T-helper 2 cell treated with Interferon-gamma antibody and Interleukin-4, amounts not matched to agents 100 ng/mL and 5 ng/mL, for 36 hours (primary cell): Measurements from ENCODE around the gene EEF1AKMT4. TPM values are rescaled to one million over a fixed set of nuclear protein-coding genes. Genes with fewer than 3 reads are reported as not detected.
"Not testable (repeated sequence)": the region's sequence is repeated elsewhere in the genome, so short reads cannot be mapped to it uniquely, and the experiment has no call there.

Experiments used
- intact Hi-C: fragments of 100-400 bp; cut with micrococcal nuclease; formaldehyde crosslinking; loops from one replicate; pipeline ENCODE4 v1.15.1; 2023
- total RNA-seq: library from RNA; stranded (reverse); gene quantifications from 2 replicates; pipeline ENCODE4 v1.2.3, GENCODE V29; 2022

The EEF1AKMT4 gene
- total RNA-seq, 1 donor from 2014 or later, result 6.4 TPM

DNA sequence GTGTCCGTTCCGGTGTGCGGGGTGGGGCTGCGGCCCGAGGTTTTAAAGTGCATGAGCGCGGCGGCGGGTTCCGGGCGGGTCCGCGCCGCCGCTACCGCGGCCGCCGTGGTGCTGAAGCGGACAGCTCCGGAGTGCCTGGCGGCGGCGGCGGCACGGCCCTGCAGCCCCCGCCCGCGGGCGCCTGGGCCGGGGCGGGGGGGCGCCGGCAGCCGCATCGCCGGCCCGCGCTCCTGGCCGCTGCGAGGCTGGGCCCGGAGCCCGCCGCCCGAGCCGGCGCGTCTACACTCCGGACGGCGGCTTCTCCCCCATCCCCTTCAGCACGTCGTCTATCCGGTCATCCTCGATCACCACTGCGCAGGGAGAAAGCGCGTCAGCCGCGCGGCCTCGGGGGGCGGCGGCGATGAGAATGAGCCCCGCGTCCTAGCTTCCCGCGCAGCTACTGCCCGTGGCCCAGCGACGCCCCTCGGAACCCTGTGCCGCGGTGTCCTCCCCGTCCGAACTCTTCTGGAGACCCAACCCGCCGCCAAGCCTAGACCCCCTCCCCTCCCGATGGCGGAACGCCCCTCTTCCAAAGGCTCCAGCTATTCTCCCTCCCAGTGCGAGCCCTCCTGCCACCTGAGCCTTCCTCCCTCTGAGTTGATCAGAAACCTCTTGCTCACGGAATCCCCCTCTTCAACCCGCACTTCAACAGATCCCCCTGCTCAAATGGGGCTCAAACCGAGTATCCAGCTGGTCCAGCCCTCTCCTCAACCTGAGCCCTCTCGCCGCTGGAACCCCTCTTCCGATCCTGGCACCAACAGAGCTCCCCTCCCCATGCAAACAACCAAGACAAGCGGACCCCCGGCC, 10.6 kb downstream of the EEF1AKMT4 start:
- intact Hi-C loops, result loop anchor here (2.0 kb wide), 1 partner anchor 39 kb away; the partner anchor contains the start of gene PSMD2

DNA sequence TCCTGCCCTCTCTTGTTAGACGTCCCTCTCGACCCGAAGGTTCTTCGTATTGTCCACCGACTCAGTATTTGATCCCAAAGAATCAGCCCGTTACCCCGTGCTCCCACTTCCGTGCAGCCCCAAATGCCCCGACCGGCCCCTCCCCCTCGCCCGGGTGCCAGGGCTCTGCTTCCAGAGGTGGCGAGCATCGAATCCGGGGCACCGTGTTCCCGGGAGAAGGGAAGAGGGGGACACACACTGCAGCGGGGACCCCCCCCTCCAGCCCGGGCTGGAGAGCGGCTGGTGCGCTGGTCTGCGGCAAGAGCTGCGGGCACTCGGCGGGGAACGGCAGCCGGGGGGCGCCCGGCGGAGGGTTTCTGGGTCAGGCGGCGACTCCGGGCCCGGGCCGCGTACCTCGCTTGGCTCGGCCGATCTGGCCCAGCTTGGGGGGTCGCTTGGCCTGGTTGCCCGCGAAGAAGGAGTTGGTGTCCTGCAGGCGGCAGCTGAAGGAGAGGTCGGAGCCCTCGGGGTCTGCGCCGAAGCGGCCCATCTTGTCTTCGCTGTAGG, 11.3 kb downstream of the EEF1AKMT4 start:
- intact Hi-C loops, result loop anchor here (1.0 to 2.0 kb wide), 2 partner anchors 10 to 38 kb away; partner anchors contain the start of gene PSMD2

DNA sequence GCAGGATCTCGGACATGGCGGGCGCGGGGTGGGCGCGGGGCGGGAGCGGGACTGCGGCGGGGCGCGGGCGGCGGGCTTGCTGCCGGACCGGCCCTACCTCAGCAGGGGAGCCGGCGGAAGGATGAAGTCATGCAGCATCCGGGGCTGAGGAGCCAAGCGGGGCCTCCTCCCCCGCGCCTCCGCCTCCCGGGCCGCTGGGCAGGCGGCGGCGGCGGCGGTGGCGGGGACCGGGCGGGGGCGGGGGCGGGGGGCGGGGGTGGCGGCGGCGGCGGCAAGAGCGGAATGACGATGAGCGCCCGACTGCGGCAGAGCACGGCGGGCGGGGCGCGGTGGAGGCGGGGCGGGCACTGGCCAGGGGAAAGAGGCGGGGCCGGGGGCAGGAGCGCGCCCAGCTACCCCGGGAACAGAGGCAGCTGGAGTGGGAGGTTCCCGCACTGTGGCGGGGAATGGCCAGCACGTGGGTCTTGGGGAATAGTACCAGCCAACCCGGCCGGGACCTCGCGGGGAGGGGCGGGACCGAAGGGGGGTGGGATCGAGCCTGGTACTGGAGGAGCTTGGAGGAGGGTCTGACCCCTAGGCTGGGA, 11.9 kb downstream of the EEF1AKMT4 start, which contains the start of gene CAMK2N2:
TSS of gene CAMK2N2 (minus strand) at position 284 of the 584 bp plus-strand sequence. CDS start at position 16, 268 bp downstream.
- intact Hi-C loops, result loop anchor here (1.0 to 2.0 kb wide), 2 partner anchors 11 to 37 kb away; partner anchors contain the start of gene PSMD2

DNA sequence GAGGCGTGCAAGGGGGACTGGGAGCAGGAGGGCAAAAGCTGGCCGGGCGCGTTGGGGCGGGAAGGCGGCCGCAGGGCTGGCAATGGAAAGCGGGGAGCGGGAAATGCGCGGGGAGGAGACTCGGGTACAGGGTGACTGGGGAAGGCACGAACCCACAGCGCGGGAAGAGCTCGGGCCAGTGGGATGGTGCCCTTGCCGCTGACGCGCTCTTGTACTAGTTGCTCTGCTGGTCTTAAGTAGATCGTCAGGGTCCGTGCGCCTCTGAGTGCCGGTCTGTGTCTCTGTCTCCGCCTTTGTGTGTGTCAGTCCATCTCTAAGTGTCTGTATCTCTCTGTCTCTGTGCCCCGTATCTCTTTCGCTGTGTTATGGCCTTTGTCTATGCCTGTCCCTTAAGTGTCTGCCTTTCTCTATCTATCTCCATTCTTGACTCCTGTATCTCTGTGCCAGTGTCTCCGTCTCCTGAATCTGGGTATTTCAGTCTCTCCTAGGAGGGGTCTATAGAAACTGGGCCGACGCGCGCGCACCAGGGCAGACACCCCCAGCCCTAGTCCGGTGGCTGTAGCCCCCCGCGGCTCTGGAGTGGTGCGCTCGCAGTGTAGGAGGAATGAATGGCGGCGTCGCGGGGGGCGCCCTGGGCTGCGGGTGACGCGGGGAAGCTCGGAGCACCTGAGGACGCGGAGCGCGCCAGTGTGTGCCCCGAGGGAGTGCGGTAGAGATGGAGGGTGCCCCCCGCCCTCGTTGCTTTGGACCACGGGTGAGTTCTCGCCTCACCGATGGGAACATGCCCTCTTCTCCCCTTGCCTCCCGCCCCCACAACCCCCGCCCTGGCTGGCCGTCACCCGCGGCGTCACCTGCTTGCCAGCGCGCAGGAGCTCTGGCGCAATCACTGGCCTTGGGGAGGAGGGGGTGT, 12.6 kb downstream of the EEF1AKMT4 start:
- intact Hi-C loops, result loop anchor here (1.0 to 2.0 kb wide), 2 partner anchors 12 to 37 kb away; partner anchors contain the start of gene PSMD2

DNA sequence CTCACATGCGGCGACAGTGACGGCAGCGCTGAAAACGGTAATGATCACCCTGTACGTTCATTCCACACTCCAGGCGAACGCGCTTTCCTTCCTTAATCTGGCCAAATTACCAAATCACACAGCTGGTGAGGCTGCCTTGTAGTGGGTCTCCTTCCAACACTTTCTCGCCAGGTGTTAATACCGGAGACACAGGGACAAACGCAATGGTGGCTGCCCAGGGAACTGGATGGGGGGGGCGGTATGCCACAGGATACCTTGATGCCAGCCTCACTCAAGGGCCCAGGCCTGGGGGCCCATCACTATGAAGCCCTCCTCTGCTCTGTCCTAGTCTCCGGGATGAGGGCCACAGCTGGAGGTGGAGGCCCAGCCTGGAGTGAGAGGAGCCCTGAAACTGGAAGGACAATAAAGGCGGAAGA, 13.3 kb downstream of the EEF1AKMT4 start:
- intact Hi-C loops, result no loop called here

DNA sequence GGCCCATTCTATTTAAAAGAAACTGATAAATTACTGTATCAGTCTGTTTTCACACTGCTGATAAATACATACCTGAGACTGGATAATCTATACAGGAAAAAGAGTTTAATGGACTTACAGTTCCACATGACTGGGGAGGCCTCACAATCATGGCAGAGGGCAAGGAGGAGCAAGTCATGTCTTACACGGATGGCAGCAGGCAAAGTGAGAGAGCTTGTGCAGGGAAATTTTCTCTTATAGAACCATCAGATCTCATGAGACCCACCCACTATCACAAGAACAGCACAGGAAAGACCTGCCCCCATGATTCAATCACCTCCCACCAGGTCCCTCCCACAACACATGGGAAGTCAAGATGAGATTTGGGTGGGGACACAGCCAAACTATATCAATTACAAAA, 17.8 kb downstream of the EEF1AKMT4 start:
- intact Hi-C loops, result not testable (repeated sequence)

DNA sequence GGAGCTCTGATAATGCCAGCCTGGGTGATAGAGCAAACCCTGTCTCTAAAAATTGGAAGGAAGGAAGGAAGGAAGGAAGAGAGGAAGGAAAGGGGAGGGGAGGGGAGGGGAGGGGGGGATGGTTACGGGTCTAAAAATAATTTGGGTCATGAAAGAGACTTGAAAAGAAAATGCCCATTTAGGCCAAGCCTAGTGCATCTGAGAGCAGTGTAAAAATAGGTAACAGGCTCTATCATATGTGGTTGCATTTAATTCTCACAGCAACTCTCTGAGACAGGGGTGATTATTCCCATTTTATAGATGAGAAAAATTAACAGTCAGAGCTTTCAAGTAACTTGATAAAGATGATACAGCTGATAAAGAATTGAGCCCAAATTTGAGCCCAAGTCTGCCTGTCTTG, 22.8 kb downstream of the EEF1AKMT4 start:
- intact Hi-C loops, result no loop called here

DNA sequence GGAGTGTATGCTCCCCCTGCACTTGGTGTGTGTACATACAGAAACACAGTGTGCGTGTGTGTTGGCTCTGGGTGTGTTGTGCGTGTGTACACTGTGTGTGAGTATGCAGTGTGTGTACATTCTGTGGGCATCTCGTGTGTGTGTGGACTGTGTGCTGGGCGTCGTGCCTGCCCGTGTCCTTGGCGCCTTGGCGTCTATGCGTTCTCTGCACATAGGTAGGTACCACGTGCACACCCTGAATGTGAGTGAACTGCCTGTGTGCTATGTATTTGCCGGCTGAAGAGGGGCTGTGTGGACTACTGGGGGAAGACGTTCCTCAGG, 25.9 kb downstream of the EEF1AKMT4 start:
- intact Hi-C loops, result no loop called here

DNA sequence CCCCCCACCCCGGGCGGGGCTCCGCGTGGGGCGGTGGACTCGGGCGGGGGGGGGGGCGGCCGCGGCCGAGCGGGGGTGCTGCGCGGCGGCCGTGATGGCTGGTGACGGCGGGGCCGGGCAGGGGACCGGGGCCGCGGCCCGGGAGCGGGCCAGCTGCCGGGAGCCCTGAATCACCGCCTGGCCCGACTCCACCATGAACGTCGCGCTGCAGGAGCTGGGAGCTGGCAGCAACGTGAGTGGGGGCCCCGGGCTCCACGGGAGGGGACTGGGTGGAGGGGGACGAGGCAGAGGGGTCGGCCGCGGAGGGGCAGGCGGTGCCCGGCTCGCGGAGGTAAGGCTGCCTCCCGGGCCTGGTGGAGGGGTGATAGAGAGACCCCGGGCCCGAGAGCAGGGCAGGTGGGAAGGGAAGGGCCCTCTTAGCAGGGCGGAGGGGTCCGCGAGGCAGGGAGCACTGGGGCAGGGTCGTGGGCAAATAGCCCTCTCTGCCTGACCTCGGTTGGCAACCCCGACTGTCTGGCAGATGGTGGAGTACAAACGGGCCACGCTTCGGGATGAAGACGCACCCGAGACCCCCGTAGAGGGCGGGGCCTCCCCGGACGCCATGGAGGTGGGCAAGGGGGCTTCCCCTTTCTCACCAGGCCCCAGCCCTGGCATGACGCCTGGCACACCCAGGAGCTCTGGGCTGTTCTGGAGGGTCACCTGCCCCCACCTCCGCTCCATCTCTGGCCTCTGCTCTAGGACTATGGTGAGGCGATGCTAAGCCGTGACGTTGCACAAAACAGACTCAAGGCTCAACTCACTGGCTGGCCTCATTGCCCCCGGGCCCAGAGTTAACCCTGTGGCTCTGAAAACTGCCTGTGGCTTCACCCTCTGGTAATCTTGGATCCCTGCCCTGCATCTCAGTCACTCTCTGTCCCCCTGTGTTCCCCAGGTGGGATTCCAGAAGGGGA, 26.8 kb downstream of the EEF1AKMT4 start, which contains the start of gene ECE2:
TSS of gene ECE2 (plus strand) at position 62 of the 950 bp plus-strand sequence. CDS start at position 194, 132 bp downstream.
- intact Hi-C loops, result no loop called here

DNA sequence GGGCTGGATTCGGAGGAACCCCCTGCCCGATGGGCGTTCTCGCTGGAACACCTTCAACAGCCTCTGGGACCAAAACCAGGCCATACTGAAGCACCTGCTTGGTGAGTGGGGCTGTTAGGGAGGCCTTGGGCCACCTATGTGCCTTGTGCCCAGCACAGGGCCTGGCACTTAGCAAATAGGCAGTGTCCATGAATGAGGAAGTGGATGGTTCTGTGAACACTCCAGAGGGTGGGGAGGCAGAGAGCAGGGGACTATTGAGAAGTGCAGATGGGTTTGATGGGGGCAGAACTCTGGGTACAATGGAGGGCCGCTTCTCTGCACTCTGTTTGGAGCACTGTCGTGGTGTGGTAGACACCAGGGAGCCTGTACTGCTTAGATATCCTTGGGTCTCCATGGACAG, 27.9 kb downstream of the EEF1AKMT4 start:
- intact Hi-C loops, result no loop called here

DNA sequence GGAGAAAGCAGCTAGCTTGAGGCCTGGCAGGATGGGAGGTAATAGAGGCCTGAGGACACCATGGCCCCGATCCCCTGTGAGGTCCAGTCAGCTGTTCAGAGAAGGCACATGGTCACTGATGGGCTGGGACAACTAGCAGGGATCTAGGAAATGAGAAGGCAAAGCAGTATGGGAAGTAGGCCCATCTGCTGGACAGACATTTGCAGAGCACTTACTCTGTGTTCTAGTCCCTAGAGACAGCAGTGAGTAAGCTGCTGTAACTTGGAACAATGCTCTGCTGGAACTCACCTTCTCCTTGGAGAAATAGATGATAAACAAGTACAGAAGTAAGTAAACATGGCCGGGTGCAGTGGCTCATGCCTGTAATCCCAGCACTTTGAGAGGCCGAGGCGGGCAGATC, 33.5 kb downstream of the EEF1AKMT4 start:
- intact Hi-C loops, result no loop called here

DNA sequence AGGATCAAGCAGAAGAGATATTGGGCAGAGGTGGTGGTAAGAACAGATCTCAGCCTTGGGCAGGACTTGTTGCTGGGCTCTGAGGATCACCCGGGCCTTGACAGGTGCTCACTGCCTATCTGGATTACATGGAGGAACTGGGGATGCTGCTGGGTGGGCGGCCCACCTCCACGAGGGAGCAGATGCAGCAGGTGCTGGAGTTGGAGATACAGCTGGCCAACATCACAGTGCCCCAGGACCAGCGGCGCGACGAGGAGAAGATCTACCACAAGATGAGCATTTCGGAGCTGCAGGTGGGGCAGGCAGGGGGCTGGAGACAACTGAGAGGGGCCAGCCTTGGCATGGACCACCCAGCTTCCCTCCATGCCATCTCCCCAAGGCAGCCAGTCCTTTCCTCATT, 34.2 kb downstream of the EEF1AKMT4 start:
- intact Hi-C loops, result no loop called here

DNA sequence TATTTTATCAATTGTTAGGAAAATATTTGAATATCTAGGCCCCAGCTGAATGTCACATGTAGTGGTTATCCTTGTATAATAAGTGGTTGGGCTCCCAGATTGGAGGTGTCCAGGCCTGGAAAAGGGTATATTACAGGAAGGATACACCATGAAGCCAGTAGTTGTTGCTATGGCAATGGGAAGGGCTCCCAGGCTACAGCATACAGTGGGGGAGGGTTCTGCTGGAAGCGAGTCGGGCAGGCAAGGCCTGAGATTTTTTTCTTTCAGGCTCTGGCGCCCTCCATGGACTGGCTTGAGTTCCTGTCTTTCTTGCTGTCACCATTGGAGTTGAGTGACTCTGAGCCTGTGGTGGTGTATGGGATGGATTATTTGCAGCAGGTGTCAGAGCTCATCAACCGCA, 35.2 kb downstream of the EEF1AKMT4 start:
- intact Hi-C loops, result no loop called here

DNA sequence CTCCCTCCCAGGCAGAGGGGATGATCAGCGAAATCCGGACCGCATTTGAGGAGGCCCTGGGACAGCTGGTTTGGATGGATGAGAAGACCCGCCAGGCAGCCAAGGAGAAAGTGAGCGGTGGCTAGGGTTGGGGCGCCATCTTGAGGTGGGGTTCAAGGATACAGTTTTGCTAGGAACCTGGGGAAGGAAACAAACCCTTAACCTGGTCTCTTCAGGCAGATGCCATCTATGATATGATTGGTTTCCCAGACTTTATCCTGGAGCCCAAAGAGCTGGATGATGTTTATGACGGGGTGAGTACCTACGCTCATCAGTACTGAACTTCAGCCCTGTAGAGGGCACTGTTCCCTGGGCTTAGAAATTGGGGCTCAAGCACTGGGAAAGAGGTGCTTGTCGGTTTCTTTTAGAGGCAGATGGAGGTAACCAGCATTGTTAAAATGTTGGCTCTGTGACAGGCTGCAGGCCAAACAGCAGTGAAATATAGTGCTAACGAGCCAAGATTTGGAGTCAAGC, 40.0 kb downstream of the EEF1AKMT4 start:
- intact Hi-C loops, result loop anchor here (1.0 to 2.0 kb wide), 2 partner anchors 63 to 394 kb away; no protein-coding TSS in a partner anchor

DNA sequence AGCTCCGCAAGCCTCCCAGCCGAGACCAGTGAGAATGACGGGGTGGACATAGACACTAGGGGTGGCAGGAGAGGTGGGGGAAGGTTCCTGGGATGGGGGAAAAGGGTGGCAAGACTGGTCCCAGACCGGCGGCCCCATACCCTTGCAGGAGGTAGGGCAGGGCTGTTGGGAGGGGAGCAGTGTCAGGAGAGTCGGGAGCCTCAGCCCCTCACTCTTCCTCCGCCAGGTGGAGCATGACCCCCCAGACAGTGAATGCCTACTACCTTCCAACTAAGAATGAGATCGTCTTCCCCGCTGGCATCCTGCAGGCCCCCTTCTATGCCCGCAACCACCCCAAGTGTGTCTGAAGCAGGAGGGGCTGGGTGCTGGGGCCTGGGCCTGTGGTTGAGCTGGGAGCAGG, 40.9 kb downstream of the EEF1AKMT4 start:
- intact Hi-C loops, result no loop called here

DNA sequence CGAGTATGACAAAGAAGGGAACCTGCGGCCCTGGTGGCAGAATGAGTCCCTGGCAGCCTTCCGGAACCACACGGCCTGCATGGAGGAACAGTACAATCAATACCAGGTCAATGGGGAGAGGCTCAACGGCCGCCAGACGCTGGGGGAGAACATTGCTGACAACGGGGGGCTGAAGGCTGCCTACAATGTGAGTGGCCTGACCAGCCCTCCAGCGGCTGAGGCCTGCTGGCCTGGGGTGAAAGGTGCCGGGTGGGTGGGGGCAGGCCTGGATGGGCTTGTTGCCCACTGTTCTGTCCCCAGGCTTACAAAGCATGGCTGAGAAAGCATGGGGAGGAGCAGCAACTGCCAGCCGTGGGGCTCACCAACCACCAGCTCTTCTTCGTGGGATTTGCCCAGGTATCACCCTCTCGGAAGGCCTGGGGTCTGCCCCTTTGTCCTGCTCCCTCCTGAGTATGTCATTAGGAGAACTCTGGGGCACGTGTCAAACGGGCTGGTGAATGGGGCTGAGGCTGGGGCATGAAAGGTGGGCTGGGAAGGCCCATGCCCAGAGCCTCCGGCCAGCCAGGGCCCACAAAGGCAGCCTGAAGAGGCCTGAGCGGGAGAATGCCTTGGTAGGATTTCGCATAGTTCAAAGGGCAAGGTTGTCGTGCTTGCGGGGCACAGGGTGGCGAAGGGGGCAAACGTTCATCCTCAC, 41.7 kb downstream of the EEF1AKMT4 start:
- intact Hi-C loops, result no loop called here

DNA sequence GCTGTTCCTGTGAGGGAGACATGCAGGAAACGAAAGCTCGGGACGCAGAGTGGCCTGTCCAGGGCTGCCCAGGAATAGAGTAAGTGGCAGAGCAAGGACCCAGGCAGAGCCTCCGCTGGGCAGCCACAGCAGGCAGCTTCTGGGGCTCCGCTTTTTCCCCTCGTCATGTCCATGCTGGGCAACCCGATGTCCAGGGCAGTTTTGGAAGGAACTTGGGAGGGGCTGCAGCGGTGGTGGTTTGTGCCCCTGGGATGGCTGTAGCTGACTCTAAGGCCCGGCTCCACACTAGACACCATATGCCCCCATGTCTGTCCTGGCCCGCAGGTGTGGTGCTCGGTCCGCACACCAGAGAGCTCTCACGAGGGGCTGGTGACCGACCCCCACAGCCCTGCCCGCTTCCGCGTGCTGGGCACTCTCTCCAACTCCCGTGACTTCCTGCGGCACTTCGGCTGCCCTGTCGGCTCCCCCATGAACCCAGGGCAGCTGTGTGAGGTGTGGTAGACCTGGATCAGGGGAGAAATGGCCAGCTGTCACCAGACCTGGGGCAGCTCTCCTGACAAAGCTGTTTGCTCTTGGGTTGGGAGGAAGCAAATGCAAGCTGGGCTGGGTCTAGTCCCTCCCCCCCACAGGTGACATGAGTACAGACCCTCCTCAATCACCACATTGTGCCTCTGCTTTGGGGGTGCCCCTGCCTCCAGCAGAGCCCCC, 42.4 kb downstream of the EEF1AKMT4 start:
- intact Hi-C loops, result no loop called here

DNA sequence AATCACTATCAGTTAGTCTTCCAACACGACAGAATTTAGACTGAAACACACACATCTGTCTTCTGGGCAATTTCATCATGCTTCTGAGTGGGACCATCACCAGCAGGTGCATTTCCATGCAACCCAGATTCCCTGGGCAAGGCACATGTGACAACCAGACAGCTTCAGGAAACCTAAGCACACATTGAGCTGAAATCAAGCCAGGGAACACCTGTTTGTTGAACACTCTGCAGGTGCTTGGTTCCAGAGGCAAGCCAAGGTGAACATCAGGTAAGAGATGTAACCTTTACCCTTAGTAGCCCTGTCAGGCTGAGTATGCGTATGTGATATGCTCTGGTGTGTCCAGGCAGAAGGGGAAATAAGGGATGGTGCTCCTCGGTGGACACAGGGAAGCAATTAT, 46.3 kb downstream of the EEF1AKMT4 start:
- intact Hi-C loops, result no loop called here
